HEK293 (cell line): Measurements from ENCODE around the gene BRI3.
A peak's percentile ranks its signal among the peaks of the same experiment; 100 is the strongest.

ENCODE experiments used
- CTCF ChIA-PET: fragments of 350-600 bp; formaldehyde crosslinking; extraction: SDS; loops from one replicate; lab custom pipeline; 2021; ENCODE audit warnings: antibody characterized with exemption; lab: Yijun Ruan, JAX
- POLR2A ChIA-PET: fragments of 300-600 bp; formaldehyde crosslinking; extraction: SDS; loops from one replicate; lab custom pipeline; 2020; ENCODE audit warnings: antibody characterized with exemption, inconsistent platforms; lab: Yijun Ruan, JAX
- H3K27ac ChIP-seq: fragments of 200-500 bp; sonication (Bioruptor generic); 2 replicates; pipeline ENCODE4 v1.5.1; 2014; ENCODE audit warnings: low read depth, low read length, control low read depth, inconsistent platforms; ENCODE audit errors: extremely low read depth
- H3K36me3 ChIP-seq, 2 experiments: fragments of 200-500 bp in 1 of 2; sonication (Bioruptor generic) in 1 of 2; 1 replicate in 1 of 2; 2 replicates in 1 of 2; pipeline ENCODE4 v1.5.1; 2014 to 2017; ENCODE audit warnings: inconsistent platforms in 2 of 2, low read length in 2 of 2; ENCODE audit not compliant: control insufficient read depth in 2 of 2, insufficient read depth in 1 of 2
- H3K4me1 ChIP-seq: fragments of 200-500 bp; sonication (Bioruptor generic); 2 replicates; pipeline ENCODE4 v1.5.1; 2014; ENCODE audit warnings: mild to moderate bottlenecking, low read length, inconsistent platforms; ENCODE audit not compliant: control insufficient read depth, insufficient read depth
- H3K4me3 ChIP-seq: 2 replicates; pipeline ENCODE4 v1.5.1; 2011; ENCODE audit warnings: low read depth, mild to moderate bottlenecking, control low read depth, low read length, moderate library complexity
- H3K9me3 ChIP-seq: fragments of 200-500 bp; sonication (Bioruptor generic); 2 replicates; pipeline ENCODE4 v1.5.1; 2014; ENCODE audit warnings: low read depth, low read length, inconsistent platforms; ENCODE audit not compliant: control insufficient read depth, insufficient read depth
- EGR2 ChIP-seq: fragments of 450-650 bp; formaldehyde crosslinking; IDR thresholded peaks from 2 replicates; pipeline ENCODE4 v1.5.1; 2016; ENCODE audit warnings: low read depth, missing biosample characterization, missing genetic modification characterization
- HOXD13 ChIP-seq: sonication (generic); formaldehyde crosslinking; IDR thresholded peaks from 2 replicates; pipeline ENCODE4 v1.8.0; 2022; ENCODE audit warnings: missing genetic modification reagents, borderline replicate concordance
- KLF9 ChIP-seq: fragments of 450-650 bp; formaldehyde crosslinking; IDR thresholded peaks from 2 replicates; pipeline ENCODE4 v1.5.1; 2016; ENCODE audit warnings: missing biosample characterization, missing genetic modification characterization, low read depth
- REPIN1 ChIP-seq: fragments of 450-650 bp; formaldehyde crosslinking; IDR thresholded peaks from 2 replicates; pipeline ENCODE4 v1.5.1; 2017; ENCODE audit warnings: missing biosample characterization, missing genetic modification characterization, low read depth
- SCRT2 ChIP-seq: fragments of 450-650 bp; formaldehyde crosslinking; IDR thresholded peaks from 2 replicates; pipeline ENCODE4 v1.5.1; 2016; ENCODE audit warnings: missing biosample characterization, missing genetic modification characterization
- YY1 ChIP-seq: fragments of 450-650 bp; formaldehyde crosslinking; IDR thresholded peaks from 2 replicates; pipeline ENCODE4 v1.5.1; 2018; ENCODE audit warnings: missing biosample characterization, missing genetic modification characterization
- ZBTB1 ChIP-seq: fragments of 450-650 bp; formaldehyde crosslinking; IDR thresholded peaks from 2 replicates; pipeline ENCODE4 v1.5.1; 2016; ENCODE audit warnings: missing biosample characterization, missing genetic modification characterization
- ZBTB17 ChIP-seq: fragments of 450-650 bp; formaldehyde crosslinking; IDR thresholded peaks from 2 replicates; pipeline ENCODE4 v1.5.1; 2016; ENCODE audit warnings: missing biosample characterization, missing genetic modification characterization
- ZFHX2 ChIP-seq: fragments of 450-650 bp; formaldehyde crosslinking; conservative IDR thresholded peaks from 2 replicates; pipeline ENCODE4 v1.5.1; 2016; ENCODE audit warnings: missing biosample characterization, missing genetic modification characterization
- ZNF19 ChIP-seq: fragments of 450-650 bp; formaldehyde crosslinking; IDR thresholded peaks from 2 replicates; pipeline ENCODE4; 2016; ENCODE audit warnings: missing biosample characterization, missing genetic modification characterization, low read depth
- ZNF211 ChIP-seq: fragments of 450-650 bp; formaldehyde crosslinking; IDR thresholded peaks from 2 replicates; pipeline ENCODE4 v1.5.1; 2016; ENCODE audit warnings: low read depth, missing biosample characterization, missing genetic modification characterization
- ZNF239 ChIP-seq: fragments of 450-650 bp; formaldehyde crosslinking; IDR thresholded peaks from 2 replicates; pipeline ENCODE4 v1.5.1; 2016; ENCODE audit warnings: missing biosample characterization, missing genetic modification characterization
- ZNF37A ChIP-seq: fragments of 450-650 bp; IDR thresholded peaks from 2 replicates; pipeline ENCODE4 v1.5.1; 2018; ENCODE audit warnings: missing biosample characterization, missing genetic modification characterization
- ZNF423 ChIP-seq: fragments of 450-650 bp; formaldehyde crosslinking; IDR thresholded peaks from 2 replicates; pipeline ENCODE4 v1.5.1; 2016; ENCODE audit warnings: missing biosample characterization, missing genetic modification characterization
- ZNF530 ChIP-seq: fragments of 450-650 bp; formaldehyde crosslinking; IDR thresholded peaks from 2 replicates; pipeline ENCODE4 v1.5.1; 2016; ENCODE audit warnings: low read depth, missing biosample characterization, missing genetic modification characterization
- ZNF544 ChIP-seq: fragments of 450-650 bp; formaldehyde crosslinking; IDR thresholded peaks from 2 replicates; pipeline ENCODE4 v1.5.0; 2017; ENCODE audit warnings: missing biosample characterization, missing genetic modification characterization
- ZNF654 ChIP-seq: fragments of 450-650 bp; formaldehyde crosslinking; IDR thresholded peaks from 2 replicates; pipeline ENCODE4 v1.5.1; 2016; ENCODE audit warnings: low read depth, missing biosample characterization, missing genetic modification characterization
- ZSCAN23 ChIP-seq: fragments of 450-650 bp; formaldehyde crosslinking; IDR thresholded peaks from 2 replicates; pipeline ENCODE4 v1.5.1; 2016; ENCODE audit warnings: missing biosample characterization, missing genetic modification characterization
- TF ChIP-seq, protein P1 (sequence below): fragments of 450-650 bp; formaldehyde crosslinking; IDR thresholded peaks from 2 replicates; pipeline ENCODE4 v1.5.1; 2017; ENCODE audit warnings: missing biosample characterization, missing genetic modification characterization
- TF ChIP-seq, protein P2 (sequence below): fragments of 450-650 bp; formaldehyde crosslinking; IDR thresholded peaks from 2 replicates; pipeline ENCODE4 v1.5.1; 2016; ENCODE audit warnings: missing biosample characterization, missing genetic modification characterization

BRI3 gene

DNA sequence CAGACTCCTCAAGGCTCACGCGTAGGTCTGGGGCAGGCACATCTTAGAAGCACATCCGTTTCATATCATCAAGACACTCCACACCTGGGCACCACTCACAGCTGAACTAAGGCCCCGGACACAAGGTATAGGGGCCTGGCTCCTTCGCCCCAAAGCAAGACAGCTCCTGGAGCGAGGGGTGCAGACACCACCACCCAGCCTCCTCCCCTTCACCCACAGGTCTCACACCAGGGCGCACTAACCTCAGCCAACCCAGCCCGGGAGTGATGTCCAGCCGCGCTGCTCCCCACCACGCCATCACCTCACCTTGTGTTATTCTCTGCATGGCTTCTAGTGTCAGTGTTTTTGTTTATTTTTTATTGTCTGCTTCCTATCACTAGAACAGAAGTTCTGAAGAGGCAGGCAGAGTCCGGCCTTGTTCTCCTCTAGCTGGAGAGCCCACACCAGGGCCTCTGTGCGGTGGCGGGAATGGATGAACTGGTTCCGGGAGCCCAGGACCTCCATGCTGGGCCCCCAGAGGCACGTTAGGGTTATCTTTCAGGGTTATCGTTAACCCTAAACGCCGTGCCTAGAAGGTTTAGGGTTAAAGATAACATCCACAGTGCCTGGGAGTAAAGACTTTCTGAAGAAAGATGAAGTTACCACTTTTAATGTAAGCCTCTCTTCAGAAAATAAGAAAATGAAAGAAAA is 21.8 kb downstream of the BRI3 start:
- POLR2A ChIA-PET = no interaction called here
- Histone ChIP-seq H3K4me3 (no peak overlapping the region), H3K36me3 (peaks cover 9 to 66% of the 10 kb centered on the region in 2 experiments; a peak in 2 of 3 replicates), H3K9me3 (no peaks in the 10 kb centered on the region), H3K27ac (no peak overlapping the region)
- CTCF ChIA-PET = interaction anchor here (0.7 to 1.0 kb wide), 3 partner anchors 14 to 286 kb away, joined by 3 to 5 read pairs (median 4); partner anchors contain the start of gene BAIAP2L1
- TF ChIP-seq HOXD13 (CRISPR knock-in tag) (no peak), ZFHX2 (tag by site-specific recombination) (no peak), REPIN1 (no peak), ZNF544 (tag by site-specific recombination) (no peak), ZNF37A (tag by site-specific recombination) (no peak), YY1 (tag by site-specific recombination) (no peak), ZNF423 (tag by site-specific recombination) (no peak), ZBTB1 (tag by site-specific recombination) (no peak), ZNF211 (tag by site-specific recombination) (no peak), EGR2 (tag by site-specific recombination) (no peak)
- TF ChIP-seq, all 188 proteins: peak for 0
- no peaks in the 10 kb centered on the region for H3K4me1 ChIP-seq

DNA sequence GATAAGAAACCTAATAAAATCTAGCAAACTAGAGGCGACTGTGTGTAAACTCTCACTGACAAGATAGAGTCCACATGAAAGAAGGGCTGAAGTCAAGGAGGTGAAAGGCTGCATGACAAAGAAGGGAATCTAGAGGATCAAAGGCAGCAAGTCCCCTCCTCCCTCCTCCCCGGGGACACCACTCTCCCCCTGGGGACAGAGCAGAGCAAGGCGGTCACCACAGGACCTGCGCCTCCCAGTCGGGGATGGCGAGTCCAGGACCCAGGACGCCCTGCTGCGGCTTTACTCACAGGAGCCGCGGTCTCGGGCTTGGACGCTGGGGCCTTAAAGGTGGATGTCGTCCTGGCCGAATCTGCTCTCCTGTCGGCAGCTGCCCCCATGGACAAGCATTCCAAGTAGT is 22.4 kb downstream of the BRI3 start:
- TF ChIP-seq, protein P1, sequence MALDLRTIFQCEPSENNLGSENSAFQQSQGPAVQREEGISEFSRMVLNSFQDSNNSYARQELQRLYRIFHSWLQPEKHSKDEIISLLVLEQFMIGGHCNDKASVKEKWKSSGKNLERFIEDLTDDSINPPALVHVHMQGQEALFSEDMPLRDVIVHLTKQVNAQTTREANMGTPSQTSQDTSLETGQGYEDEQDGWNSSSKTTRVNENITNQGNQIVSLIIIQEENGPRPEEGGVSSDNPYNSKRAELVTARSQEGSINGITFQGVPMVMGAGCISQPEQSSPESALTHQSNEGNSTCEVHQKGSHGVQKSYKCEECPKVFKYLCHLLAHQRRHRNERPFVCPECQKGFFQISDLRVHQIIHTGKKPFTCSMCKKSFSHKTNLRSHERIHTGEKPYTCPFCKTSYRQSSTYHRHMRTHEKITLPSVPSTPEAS (tag by site-specific recombination) = no peak
- ChIA-PET POLR2A (no interaction called here), CTCF (interaction anchor here (1.0 kb wide), 1 partner anchor 287 kb away, joined by 5 read pairs; no protein-coding TSS in a partner anchor)
- no peaks in the 10 kb centered on the region for H3K4me1 ChIP-seq
- H3K4me3 ChIP-seq = no peak overlapping the region
- H3K27ac ChIP-seq = no peak overlapping the region
- H3K36me3 ChIP-seq = peaks cover 14 to 67% of the 10 kb centered on the region in 2 experiments; a peak in 2 of 3 replicates
- no peaks in the 10 kb centered on the region for H3K9me3 ChIP-seq

DNA sequence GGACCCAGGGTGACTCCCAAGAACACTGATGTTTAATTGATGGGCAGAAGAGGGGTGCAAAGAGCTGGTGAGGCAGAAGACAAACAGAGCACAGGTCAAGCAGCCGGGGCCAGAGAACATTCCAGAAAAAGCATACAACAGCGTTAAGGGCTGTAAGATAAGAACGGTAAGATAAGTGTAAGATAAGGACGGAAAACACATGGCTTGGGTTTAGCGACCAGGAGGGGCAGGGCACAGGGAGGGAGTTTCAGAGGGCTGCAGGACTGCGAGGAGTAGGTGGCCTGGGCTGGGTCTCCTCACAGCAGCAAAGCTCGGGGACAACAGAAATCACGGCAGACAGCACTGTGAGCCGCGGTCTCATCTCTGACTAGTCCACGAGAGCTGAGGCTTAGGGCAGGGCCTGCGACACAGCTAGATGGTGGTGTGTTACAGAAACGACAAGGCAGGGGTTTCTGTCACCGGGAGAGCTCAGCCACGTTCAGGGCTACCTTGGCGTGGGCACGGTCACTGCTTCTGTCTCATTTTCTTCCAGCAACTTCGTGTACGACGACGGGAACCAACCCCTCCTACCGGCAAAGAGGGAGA is 24.6 kb downstream of the BRI3 start:
- POLR2A ChIA-PET = interaction anchor here (0.5 kb wide), 1 partner anchor 113 kb away, joined by 3 read pairs; no protein-coding TSS in a partner anchor
- no peaks in the 10 kb centered on the region for H3K9me3 ChIP-seq
- H3K36me3 ChIP-seq = peaks cover 28 to 74% of the 10 kb centered on the region in 2 experiments; a peak in 2 of 3 replicates
- TF ChIP-seq ZBTB17 (tag by site-specific recombination) (no peak), ZNF37A (tag by site-specific recombination) (no peak), ZSCAN23 (no peak)
- no peak overlapping the region for H3K4me3 ChIP-seq
- H3K27ac ChIP-seq = no peak overlapping the region
- H3K4me1 ChIP-seq = no peaks in the 10 kb centered on the region
- CTCF ChIA-PET = interaction anchor here (0.9 to 1.1 kb wide), 2 partner anchors 96 to 114 kb away, joined by 3 read pairs; no protein-coding TSS in a partner anchor

DNA sequence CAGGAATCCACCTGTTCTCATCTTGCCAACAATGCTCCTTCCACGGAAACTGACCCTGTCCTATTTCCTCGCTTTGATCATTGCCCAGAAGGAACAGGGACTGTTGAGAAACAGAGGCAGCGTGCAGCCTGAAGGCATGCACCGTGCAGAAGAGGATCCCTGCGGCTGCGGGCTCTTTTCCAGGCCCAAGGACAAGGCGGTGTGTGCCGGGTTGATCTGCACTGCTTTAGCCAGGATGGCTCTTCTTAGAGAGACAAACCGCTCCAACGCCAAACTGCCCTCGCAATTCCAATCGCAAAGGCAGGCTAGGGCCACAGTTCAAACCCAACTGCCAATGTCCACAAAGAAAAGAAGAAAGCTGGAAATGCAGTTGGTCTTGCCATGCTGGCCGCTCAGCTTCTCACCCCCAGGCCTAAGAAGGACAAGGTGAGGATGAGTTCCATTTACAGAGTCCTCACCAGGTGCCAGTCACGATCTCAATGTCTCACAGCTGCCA is 26.5 kb downstream of the BRI3 start:
- CTCF ChIA-PET = no interaction called here

More for the DNA sequence above, 26.5 kb downstream of the BRI3 start:
- POLR2A ChIA-PET = interaction anchor here (0.9 kb wide), 1 partner anchor 93 kb away, joined by 3 read pairs; the partner anchor contains the start of gene BAIAP2L1
- TF ChIP-seq ZNF654 (tag by site-specific recombination) = no peak
- TF ChIP-seq, protein P2, sequence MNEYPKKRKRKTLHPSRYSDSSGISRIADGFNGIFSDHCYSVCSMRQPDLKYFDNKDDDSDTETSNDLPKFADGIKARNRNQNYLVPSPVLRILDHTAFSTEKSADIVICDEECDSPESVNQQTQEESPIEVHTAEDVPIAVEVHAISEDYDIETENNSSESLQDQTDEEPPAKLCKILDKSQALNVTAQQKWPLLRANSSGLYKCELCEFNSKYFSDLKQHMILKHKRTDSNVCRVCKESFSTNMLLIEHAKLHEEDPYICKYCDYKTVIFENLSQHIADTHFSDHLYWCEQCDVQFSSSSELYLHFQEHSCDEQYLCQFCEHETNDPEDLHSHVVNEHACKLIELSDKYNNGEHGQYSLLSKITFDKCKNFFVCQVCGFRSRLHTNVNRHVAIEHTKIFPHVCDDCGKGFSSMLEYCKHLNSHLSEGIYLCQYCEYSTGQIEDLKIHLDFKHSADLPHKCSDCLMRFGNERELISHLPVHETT (tag by site-specific recombination) = no peak
- TF ChIP-seq ZNF239 (tag by site-specific recombination) = no peak
- no peak for TF ChIP-seq KLF9
- no peak for TF ChIP-seq ZNF19 (tag by site-specific recombination)
- no peak for TF ChIP-seq ZNF530
- TF ChIP-seq SCRT2 = 0 out of 2 replicates have a peak, but pooled peaks have one; percentile 32
- Histone ChIP-seq H3K9me3 (no peaks in the 10 kb centered on the region), H3K4me3 (no peak overlapping the region), H3K36me3 (peaks cover 30 to 71% of the 10 kb centered on the region in 2 experiments; a peak in 2 of 3 replicates), H3K27ac (no peak overlapping the region), H3K4me1 (no peaks in the 10 kb centered on the region)
